HG03439 (cell line): ENCODE measurements around the gene NPHP4.

ENCODE experiments used
- ATAC-seq: cut with Tn5 transposase; IDR thresholded peaks from one replicate; pipeline ENCODE4 v1.9.1; 2021; ENCODE audit warnings: mild to moderate bottlenecking, moderate library complexity; ENCODE audit not compliant: unreplicated experiment

The NPHP4 gene

DNA sequence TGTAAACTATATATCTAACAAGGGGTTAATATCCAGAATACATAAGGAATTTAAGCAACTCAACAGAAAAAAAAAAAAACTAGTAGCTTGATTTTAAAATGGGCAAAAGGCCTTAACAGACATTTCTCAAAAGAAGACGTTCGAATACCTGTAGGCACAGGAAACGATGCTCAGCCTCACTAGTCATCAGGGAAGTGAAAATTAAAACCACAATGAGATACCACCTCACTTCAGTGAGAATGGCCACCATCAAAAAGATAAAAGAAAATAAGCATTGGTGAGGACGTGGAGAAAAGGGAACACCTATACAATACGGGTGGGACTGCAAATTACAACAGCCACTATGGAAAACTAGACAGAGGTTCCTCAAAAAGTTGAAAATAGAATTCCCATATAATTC, 37.3 kb downstream of the NPHP4 start:
- ATAC-seq, result no peak

GRCh38 chr1:5953386-5953785, 38.8 kb downstream of the NPHP4 start:
- no peak for ATAC-seq

GRCh38 chr1:5951846-5952410, 40.3 kb downstream of the NPHP4 start:
- ATAC-seq, result no peak

GRCh38 chr1:5950994-5951785, 41.0 kb downstream of the NPHP4 start:
- ATAC-seq, result no peak

GRCh38 chr1:5950201-5950895, 41.9 kb downstream of the NPHP4 start:
- no peak for ATAC-seq

DNA sequence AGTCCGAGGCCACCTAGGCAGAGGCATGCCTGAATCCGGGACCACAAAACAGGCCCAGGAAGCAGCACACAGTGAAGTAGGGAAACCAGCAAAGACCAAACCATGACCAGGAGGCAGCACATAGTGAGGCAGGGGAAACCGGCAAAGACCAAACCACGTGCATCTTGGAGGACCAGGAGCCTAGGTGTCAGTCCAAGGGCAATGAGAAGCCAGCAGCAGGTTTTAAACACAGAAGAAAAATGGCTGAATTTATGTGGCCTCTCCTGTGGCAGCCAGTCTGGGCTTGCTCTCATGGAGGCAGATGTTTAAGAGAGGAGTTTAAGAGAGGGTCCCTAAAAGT, 42.5 kb downstream of the NPHP4 start:
- ATAC-seq, result no peak

DNA sequence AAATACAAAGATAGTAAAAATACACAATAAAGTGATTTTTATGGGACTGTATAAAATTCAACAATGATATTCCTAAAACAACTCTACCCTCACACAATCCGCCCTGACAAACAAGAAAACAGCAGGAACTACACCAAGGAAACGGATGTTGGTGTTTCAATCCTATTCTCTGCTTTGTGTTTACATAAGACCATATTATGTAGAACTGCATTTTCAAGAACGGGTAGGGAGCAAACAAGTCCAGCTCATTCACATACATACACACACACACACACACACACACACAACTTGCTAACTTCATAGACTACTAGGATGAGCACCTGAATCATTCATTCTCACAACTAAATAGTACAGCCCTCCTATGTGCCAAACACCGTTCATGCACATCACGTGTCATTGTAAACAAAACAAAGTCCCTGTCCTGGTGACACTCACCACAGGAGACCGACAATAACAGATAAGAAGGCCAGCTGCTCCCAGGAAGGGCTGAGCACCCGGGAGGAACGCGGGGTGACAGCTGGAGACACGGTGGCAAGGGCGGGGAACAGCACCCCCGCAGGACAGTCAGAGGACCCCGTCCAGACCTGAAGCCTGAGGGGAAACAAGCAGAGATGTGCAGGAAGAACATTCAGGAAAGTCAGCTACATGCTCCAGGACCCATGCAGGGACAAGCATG, 43.0 kb downstream of the NPHP4 start:
- no peak for ATAC-seq

GRCh38 chr1:5948681-5949005, 43.6 kb downstream of the NPHP4 start:
- ATAC-seq, result no peak

DNA sequence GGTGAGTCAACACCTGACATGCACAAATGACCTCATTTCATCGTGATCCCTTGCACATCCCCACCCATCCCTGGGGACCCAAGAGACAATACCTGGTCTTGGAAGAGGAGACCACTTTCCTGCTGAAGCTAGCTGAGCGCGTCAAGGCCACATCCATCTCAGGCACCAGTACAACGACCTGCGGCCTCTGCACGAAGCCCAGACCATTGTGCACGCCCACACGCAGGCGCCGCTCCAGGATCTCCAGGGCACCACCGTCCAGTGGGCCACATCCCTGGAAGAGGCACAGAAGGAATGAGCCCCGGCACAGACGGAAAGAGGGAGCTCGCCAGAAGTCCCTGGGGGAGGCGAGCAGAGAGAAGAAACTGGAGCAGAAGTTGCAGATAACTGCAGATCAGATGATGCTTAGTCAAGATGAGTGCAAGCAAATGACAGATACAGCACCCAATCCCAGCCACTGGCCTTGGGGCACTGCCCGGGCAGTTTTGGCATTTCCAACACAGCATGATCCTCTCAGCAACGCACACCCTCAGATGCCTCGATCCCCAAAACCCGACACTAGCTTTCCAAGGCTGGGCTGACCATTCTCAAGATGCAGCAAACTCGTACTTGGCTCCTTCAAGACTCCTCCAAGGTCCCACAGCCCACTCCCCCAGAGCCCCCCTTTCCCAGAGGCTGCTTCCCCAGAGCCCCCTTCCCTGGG, 44.1 kb downstream of the NPHP4 start:
- no peak for ATAC-seq

DNA sequence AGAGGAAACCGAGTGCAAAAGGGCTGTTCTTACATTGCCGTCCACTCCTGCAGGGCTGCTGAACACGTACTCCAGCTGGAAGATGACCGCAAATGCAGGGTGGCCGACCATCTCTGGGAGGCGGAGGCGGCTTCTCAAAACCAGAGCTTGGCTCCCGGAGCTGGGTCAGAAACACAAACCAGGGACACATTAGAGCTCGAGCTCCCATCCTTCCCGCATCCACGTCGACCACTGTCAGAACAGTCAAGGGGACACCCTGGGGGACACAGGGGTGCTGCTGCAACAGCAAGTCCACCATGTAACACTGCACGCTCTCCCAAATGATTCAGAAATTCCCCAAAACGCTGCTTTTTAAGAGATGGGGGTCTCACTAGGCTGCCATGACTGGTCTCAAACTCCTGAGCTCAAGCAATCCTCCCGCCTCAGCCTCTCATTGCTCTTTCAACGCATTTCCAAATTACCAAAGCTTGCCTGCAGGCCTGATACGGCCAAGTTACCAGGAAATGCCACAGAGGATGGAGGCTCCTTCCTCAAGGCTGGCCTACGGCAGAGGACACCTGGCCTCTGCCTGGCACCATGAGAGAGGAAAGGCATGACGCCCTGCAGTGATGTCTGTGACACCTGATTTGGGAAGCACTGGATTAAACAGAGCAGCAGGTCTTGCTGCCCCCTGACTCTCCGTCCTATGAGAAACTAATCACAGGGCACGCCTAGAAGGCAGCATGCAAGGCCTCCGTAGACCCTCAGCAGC, 45.0 kb downstream of the NPHP4 start:
- no peak for ATAC-seq

- ATAC-seq, result no peak
Measured at GRCh38 chr1:5945445-5945844, 46.8 kb downstream of the NPHP4 start.

- no peak for ATAC-seq
Measured at GRCh38 chr1:5944843-5945167, 47.4 kb downstream of the NPHP4 start.

DNA sequence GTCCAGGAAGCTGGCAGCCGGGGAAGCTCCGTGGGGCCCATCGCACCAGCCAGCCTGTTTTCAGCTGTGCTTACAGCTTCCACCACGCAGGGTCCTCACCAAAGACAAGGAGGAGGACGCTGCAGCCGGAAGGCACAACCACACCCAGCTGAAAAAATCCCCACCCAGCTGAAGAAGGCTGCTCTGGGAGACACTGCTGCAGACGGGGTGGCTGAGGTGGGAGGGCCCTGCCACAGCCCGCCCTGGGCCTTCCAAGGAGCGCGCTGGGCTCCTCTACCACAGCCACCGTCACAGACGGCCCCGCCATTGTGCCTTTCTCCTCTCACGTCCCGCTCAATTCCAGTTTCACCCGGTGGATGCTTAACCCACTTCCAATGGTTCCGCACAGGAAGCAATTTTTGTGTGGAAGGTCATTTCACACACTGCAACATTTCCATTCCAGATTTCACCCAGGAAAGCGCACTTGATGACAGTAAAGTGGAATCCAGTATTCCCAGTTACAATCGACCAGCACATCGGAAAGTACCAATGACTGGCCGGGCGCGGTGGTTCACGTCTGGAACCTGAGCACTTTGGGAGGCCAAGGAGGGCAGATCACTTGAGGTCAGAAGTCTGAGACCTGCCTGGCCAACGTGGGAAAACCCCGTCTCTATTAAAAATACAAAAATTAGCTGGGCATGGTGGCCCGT, 47.9 kb downstream of the NPHP4 start:
- no peak for ATAC-seq

DNA sequence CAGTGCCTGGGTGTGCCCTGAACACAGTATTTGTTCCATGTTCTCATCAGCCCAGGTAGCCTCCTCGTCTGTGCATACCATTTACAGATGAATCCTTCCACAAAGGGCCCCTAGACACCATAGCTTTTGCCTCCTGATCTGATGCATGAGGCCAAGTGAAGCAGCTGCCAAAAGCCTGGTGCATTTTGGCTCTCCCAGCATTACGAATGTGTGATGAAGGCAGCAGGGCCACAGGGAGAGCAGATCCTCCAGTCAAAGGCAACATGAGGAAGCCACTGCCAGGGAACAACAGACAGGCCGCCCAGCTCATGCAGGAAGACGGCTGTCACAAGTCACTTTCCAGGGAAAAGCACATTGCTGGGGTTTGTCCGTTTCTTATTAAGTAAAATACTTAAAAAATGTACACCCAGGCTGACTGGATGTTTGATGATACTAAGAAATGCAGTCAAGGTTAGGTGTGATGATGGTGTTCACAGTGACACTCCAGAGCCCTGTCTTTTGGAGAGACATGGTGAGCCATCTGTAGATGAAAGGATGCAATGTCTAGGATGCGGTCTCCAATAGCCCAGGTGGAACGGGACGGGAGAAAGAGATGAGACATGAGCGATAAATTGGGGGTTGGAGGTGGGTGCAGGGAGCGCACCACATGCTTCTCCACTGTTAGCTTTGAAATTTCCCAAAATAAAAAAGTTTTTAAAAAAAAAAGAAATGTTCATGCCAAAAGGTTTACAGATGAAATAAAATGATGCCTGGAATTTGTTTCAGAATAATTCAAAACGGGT, 48.7 kb downstream of the NPHP4 start:
- ATAC-seq, result no peak

- no peak for ATAC-seq
Measured at GRCh38 chr1:5941671-5942070, 50.6 kb downstream of the NPHP4 start.

GRCh38 chr1:5940723-5941407, 51.4 kb downstream of the NPHP4 start:
- ATAC-seq, result no peak

DNA sequence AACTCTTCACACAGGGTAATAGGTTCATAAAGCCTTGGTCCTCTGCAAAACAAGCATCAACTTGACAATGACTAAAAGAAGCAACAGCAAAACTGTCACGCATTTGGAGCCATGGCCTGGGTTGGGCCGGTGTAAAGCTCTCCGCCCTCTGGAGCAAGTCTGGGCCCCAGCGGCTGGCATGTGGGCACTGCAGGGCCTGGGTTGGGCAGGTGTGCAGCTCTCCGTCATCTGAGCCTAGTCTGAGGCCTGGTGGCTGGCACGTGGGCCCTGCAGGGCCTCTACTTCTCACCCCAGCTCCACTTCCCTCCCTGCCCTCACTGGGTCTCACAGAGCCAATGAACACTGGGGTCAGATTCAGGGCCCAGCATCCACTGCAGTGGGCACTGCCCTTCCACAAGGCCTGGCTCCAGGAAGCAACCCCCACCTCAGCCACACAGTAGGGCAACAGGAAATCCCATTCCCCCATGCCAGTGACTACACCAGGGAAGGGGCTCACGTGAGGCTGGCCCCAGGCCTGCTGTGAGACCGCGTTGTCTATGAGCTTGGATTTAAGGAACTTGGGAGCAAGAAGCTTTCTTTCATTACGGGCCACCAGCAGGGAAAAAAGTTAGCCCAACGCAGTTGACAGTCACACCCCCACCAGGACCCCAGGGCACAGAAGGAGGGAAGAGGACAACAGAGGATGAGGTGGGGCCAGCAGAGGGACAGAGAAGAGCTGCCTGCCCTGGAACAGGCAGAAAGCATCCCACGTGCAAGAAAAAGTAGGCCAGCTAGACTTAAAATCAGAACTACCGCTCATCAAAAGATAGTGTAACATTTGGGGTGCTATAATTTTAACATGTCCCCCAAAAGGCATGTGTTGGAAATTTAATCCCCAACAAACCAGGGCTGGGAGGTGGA, 52.7 kb downstream of the NPHP4 start:
- no peak for ATAC-seq
